Measurements from ENCODE around the gene PAPPA2. TPM values are rescaled to one million over a fixed set of nuclear protein-coding genes. Genes with fewer than 3 reads are reported as not detected.
"Not testable (repeated sequence)": the region's sequence is repeated elsewhere in the genome, so short reads cannot be mapped to it uniquely, and the experiment has no call there.

PAPPA2 gene
- under 1 TPM; 0.25 to 0.46 TPM for total RNA-seq

- Mint-ChIP-seq H3K4me1 (no peaks in the 10 kb centered on the region), H3K4me3 (no peak within 1 kb of the TSS), H3K27me3 (no peaks in the 10 kb centered on the region), H3K27ac (no peak within 1 kb of the TSS), H3K36me3 (ENCODE audit: low read depth) (no peaks in the 10 kb centered on the region), H3K9me3 (no peaks in the 10 kb centered on the region)
- DNase-seq: no peak
- CTCF ChIA-PET: no interaction called here
- POLR2A ChIA-PET: no interaction called here
Observed at GRCh38 chr1:176462674-176463378, at the start of gene PAPPA2. Gene PAPPA2, plus strand, starts transcription at chr1:176463175. Its CDS starts 93,148 bp downstream, at chr1:176556323.

GRCh38 chr1:176416777-176417176 lies 46.2 kb upstream of the PAPPA2 start:
- Mint-ChIP-seq H3K36me3 (ENCODE audit: low read depth) (no peaks in the 10 kb centered on the region), H3K27ac (no peak overlapping the region), H3K4me1 (no peaks in the 10 kb centered on the region), H3K27me3 (no peaks in the 10 kb centered on the region), H3K9me3 (peaks cover 2% of the 10 kb centered on the region), H3K4me3 (no peak overlapping the region)
- POLR2A ChIA-PET: no interaction called here
- CTCF ChIA-PET: no interaction called here
- DNase-seq: no peak

- H3K36me3 Mint-ChIP-seq (ENCODE audit: low read depth); H3K27ac Mint-ChIP-seq; H3K27me3 Mint-ChIP-seq; H3K9me3 Mint-ChIP-seq; H3K4me1 Mint-ChIP-seq; POLR2A ChIA-PET; H3K4me3 Mint-ChIP-seq; CTCF ChIA-PET; DNase-seq: not testable (repeated sequence)
Observed at GRCh38 chr1:176419608-176420007, 43.4 kb upstream of the PAPPA2 start.

GRCh38 chr1:176434234-176434633 lies 28.7 kb upstream of the PAPPA2 start:
- POLR2A ChIA-PET: no interaction called here
- H3K9me3 Mint-ChIP-seq: no peaks in the 10 kb centered on the region

GRCh38 chr1:176436251-176436650 lies 26.7 kb upstream of the PAPPA2 start:
- Mint-ChIP-seq H3K36me3 (ENCODE audit: low read depth) (no peaks in the 10 kb centered on the region), H3K27me3 (no peaks in the 10 kb centered on the region), H3K27ac (no peak overlapping the region), H3K4me3 (no peak overlapping the region), H3K9me3 (no peaks in the 10 kb centered on the region), H3K4me1 (no peaks in the 10 kb centered on the region)
- ChIA-PET CTCF (no interaction called here), POLR2A (no interaction called here)
- DNase-seq: no peak

More at GRCh38 chr1:176434234-176434633, 28.7 kb upstream of the PAPPA2 start:
- no peaks in the 10 kb centered on the region for H3K27me3 Mint-ChIP-seq
- no peak for DNase-seq
- no peak overlapping the region for H3K4me3 Mint-ChIP-seq
- no peaks in the 10 kb centered on the region for H3K4me1 Mint-ChIP-seq
- CTCF ChIA-PET: no interaction called here
- no peaks in the 10 kb centered on the region for H3K36me3 Mint-ChIP-seq (ENCODE audit: low read depth)
- H3K27ac Mint-ChIP-seq: no peak overlapping the region

- CTCF ChIA-PET: no interaction called here
- no peaks in the 10 kb centered on the region for H3K27me3 Mint-ChIP-seq
- H3K4me3 Mint-ChIP-seq: no peak overlapping the region
- no peaks in the 10 kb centered on the region for H3K36me3 Mint-ChIP-seq (ENCODE audit: low read depth)
- H3K27ac Mint-ChIP-seq: no peak overlapping the region
- no peaks in the 10 kb centered on the region for H3K9me3 Mint-ChIP-seq
- no peaks in the 10 kb centered on the region for H3K4me1 Mint-ChIP-seq
- DNase-seq: no peak
- POLR2A ChIA-PET: no interaction called here
Observed at GRCh38 chr1:176440176-176440575, 22.8 kb upstream of the PAPPA2 start.

- CTCF ChIA-PET: interaction anchor here (0.6 kb wide), 1 partner anchor 850 kb away, joined by 3 read pairs; no protein-coding TSS in a partner anchor
- no peaks in the 10 kb centered on the region for H3K9me3 Mint-ChIP-seq
- no peak for DNase-seq
- POLR2A ChIA-PET: no interaction called here
- no peaks in the 10 kb centered on the region for H3K27me3 Mint-ChIP-seq
- H3K4me3 Mint-ChIP-seq: no peak overlapping the region
- H3K36me3 Mint-ChIP-seq (ENCODE audit: low read depth): no peaks in the 10 kb centered on the region
- H3K4me1 Mint-ChIP-seq: no peaks in the 10 kb centered on the region
- H3K27ac Mint-ChIP-seq: no peak overlapping the region
Observed at GRCh38 chr1:176444286-176444685, 18.7 kb upstream of the PAPPA2 start.

GRCh38 chr1:176445402-176445801 lies 17.6 kb upstream of the PAPPA2 start:
- Mint-ChIP-seq H3K4me1 (no peaks in the 10 kb centered on the region), H3K4me3 (no peak overlapping the region), H3K27me3 (no peaks in the 10 kb centered on the region), H3K27ac (no peak overlapping the region), H3K9me3 (no peaks in the 10 kb centered on the region), H3K36me3 (ENCODE audit: low read depth) (no peaks in the 10 kb centered on the region)
- DNase-seq: no peak
- ChIA-PET CTCF (no interaction called here), POLR2A (no interaction called here)

- H3K27me3 Mint-ChIP-seq: no peaks in the 10 kb centered on the region
- ChIA-PET POLR2A (no interaction called here), CTCF (no interaction called here)
- H3K36me3 Mint-ChIP-seq (ENCODE audit: low read depth): no peaks in the 10 kb centered on the region
- DNase-seq: no peak
- H3K4me1 Mint-ChIP-seq: no peaks in the 10 kb centered on the region
- peaks cover 3% of the 10 kb centered on the region for H3K9me3 Mint-ChIP-seq
- H3K4me3 Mint-ChIP-seq: no peak overlapping the region
- no peak overlapping the region for H3K27ac Mint-ChIP-seq
Observed at GRCh38 chr1:176448340-176448739, 14.6 kb upstream of the PAPPA2 start.

GRCh38 chr1:176450526-176450925 lies 12.4 kb upstream of the PAPPA2 start:
- Mint-ChIP-seq H3K4me3 (no peak overlapping the region), H3K9me3 (peaks cover 3% of the 10 kb centered on the region), H3K27me3 (no peaks in the 10 kb centered on the region), H3K36me3 (ENCODE audit: low read depth) (no peaks in the 10 kb centered on the region), H3K27ac (no peak overlapping the region), H3K4me1 (no peaks in the 10 kb centered on the region)
- ChIA-PET POLR2A (no interaction called here), CTCF (no interaction called here)
- DNase-seq: no peak

- CTCF ChIA-PET; H3K9me3 Mint-ChIP-seq; DNase-seq; H3K27ac Mint-ChIP-seq; H3K4me1 Mint-ChIP-seq; H3K4me3 Mint-ChIP-seq; H3K27me3 Mint-ChIP-seq; H3K36me3 Mint-ChIP-seq (ENCODE audit: low read depth); POLR2A ChIA-PET: not testable (repeated sequence)
Observed at GRCh38 chr1:176451741-176452140, 11.2 kb upstream of the PAPPA2 start.

GRCh38 chr1:176456795-176457194 lies 6.2 kb upstream of the PAPPA2 start:
- POLR2A ChIA-PET: interaction anchor here (0.5 kb wide), 1 partner anchor 1908 kb away, joined by 3 read pairs; no protein-coding TSS in a partner anchor

GRCh38 chr1:176460544-176461336 lies 2.2 kb upstream of the PAPPA2 start:
- Mint-ChIP-seq H3K36me3 (ENCODE audit: low read depth) (no peaks in the 10 kb centered on the region), H3K27ac (no peak overlapping the region)
- POLR2A ChIA-PET: no interaction called here

More at GRCh38 chr1:176456795-176457194, 6.2 kb upstream of the PAPPA2 start:
- H3K27me3 Mint-ChIP-seq: no peaks in the 10 kb centered on the region
- no peak overlapping the region for H3K4me3 Mint-ChIP-seq
- CTCF ChIA-PET: no interaction called here
- no peaks in the 10 kb centered on the region for H3K4me1 Mint-ChIP-seq
- H3K27ac Mint-ChIP-seq: no peak overlapping the region
- H3K9me3 Mint-ChIP-seq: peaks cover 3% of the 10 kb centered on the region
- DNase-seq: no peak
- H3K36me3 Mint-ChIP-seq (ENCODE audit: low read depth): no peaks in the 10 kb centered on the region

More at GRCh38 chr1:176460544-176461336, 2.2 kb upstream of the PAPPA2 start:
- Mint-ChIP-seq H3K27me3 (no peaks in the 10 kb centered on the region), H3K4me3 (no peak overlapping the region), H3K4me1 (no peaks in the 10 kb centered on the region), H3K9me3 (no peaks in the 10 kb centered on the region)
- DNase-seq: no peak
- CTCF ChIA-PET: no interaction called here

All from activated CD4-positive, alpha-beta T cell treated with anti-CD3 and anti-CD28 coated beads, Interleukin-2, amount 10 ng/mL, durations not matched to agents 7 days and 5 days (primary cell).